ENCODE measurements around the gene ADCY10.
"Not testable (repeated sequence)": the region's sequence is repeated elsewhere in the genome, so short reads cannot be mapped to it uniquely, and the experiment has no call there.

The ADCY10 gene

GRCh38 chr1:167881786-167882185 lies 32.1 kb downstream of the ADCY10 start:
- Histone ChIP-seq H3K4me3 (ENCODE audit: low read length) (no peak overlapping the region), H3K9ac (ENCODE audit: low read depth, low read length) (no peak overlapping the region), H3K27ac (ENCODE audit: low read depth, low read length) (no peak overlapping the region), H3K27me3 (ENCODE audit: insufficient read depth, low read length) (no peaks in the 10 kb centered on the region), H3K36me3 (ENCODE audit: insufficient read depth, low read length) (no peaks in the 10 kb centered on the region), H3K4me1 (ENCODE audit: insufficient read depth, low read length) (no peaks in the 10 kb centered on the region), H3K9me3 (ENCODE audit: insufficient read depth, low read depth, low read length) (no peaks in the 10 kb centered on the region)
- 88% methylated on average over 3 of the region's 3 CpGs for WGBS

- Histone ChIP-seq H3K36me3 (ENCODE audit: insufficient read depth, low read length) (no peaks in the 10 kb centered on the region), H3K4me1 (ENCODE audit: insufficient read depth, low read length) (no peaks in the 10 kb centered on the region), H3K27ac (ENCODE audit: low read depth, low read length) (no peak overlapping the region), H3K9ac (ENCODE audit: low read depth, low read length) (no peak overlapping the region), H3K27me3 (ENCODE audit: insufficient read depth, low read length) (no peaks in the 10 kb centered on the region), H3K4me3 (ENCODE audit: low read length) (no peak overlapping the region), H3K9me3 (ENCODE audit: insufficient read depth, low read depth, low read length) (no peaks in the 10 kb centered on the region)
These were observed 32.9 kb downstream of the ADCY10 start for GRCh38 chr1:167881069-167881468.

- Histone ChIP-seq H3K27me3 (ENCODE audit: insufficient read depth, low read length) (no peaks in the 10 kb centered on the region), H3K4me1 (ENCODE audit: insufficient read depth, low read length) (no peaks in the 10 kb centered on the region), H3K9me3 (ENCODE audit: insufficient read depth, low read depth, low read length) (no peaks in the 10 kb centered on the region), H3K36me3 (ENCODE audit: insufficient read depth, low read length) (no peaks in the 10 kb centered on the region), H3K4me3 (ENCODE audit: low read length) (no peak overlapping the region), H3K27ac (ENCODE audit: low read depth, low read length) (no peak overlapping the region), H3K9ac (ENCODE audit: low read depth, low read length) (no peak overlapping the region)
- 98% methylated on average over 3 of the region's 3 CpGs for WGBS
These were observed 33.3 kb downstream of the ADCY10 start for GRCh38 chr1:167880580-167881021.

- H3K4me1 ChIP-seq (ENCODE audit: insufficient read depth, low read length): peaks cover 10% of the 10 kb centered on the region
- no peak overlapping the region for H3K4me3 ChIP-seq (ENCODE audit: low read length)
- WGBS: no CpG with 5 or more reads among the region's 1 CpG
- H3K27me3 ChIP-seq (ENCODE audit: insufficient read depth, low read length): no peaks in the 10 kb centered on the region
- no peak overlapping the region for H3K9ac ChIP-seq (ENCODE audit: low read depth, low read length)
- H3K36me3 ChIP-seq (ENCODE audit: insufficient read depth, low read length): no peaks in the 10 kb centered on the region
- no peaks in the 10 kb centered on the region for H3K9me3 ChIP-seq (ENCODE audit: insufficient read depth, low read depth, low read length)
- H3K27ac ChIP-seq (ENCODE audit: low read depth, low read length): no peak overlapping the region
These were observed 34.4 kb downstream of the ADCY10 start for GRCh38 chr1:167879508-167879907.

GRCh38 chr1:167878372-167879160 lies 35.4 kb downstream of the ADCY10 start:
- Histone ChIP-seq H3K4me3 (ENCODE audit: low read length) (no peak overlapping the region), H3K9ac (ENCODE audit: low read depth, low read length) (no peak overlapping the region), H3K27ac (ENCODE audit: low read depth, low read length) (no peak overlapping the region), H3K9me3 (ENCODE audit: insufficient read depth, low read depth, low read length) (no peaks in the 10 kb centered on the region), H3K4me1 (ENCODE audit: insufficient read depth, low read length) (peaks cover 12% of the 10 kb centered on the region), H3K36me3 (ENCODE audit: insufficient read depth, low read length) (no peaks in the 10 kb centered on the region), H3K27me3 (ENCODE audit: insufficient read depth, low read length) (no peaks in the 10 kb centered on the region)
- 94% methylated on average over 7 of the region's 7 CpGs for WGBS

- H3K9ac ChIP-seq (ENCODE audit: low read depth, low read length): no peak overlapping the region
These were observed 37.2 kb downstream of the ADCY10 start for GRCh38 chr1:167876597-167877175.

GRCh38 chr1:167871331-167871730 lies 42.6 kb downstream of the ADCY10 start:
- H3K4me1 ChIP-seq (ENCODE audit: insufficient read depth, low read length): peaks cover 31% of the 10 kb centered on the region
- no peaks in the 10 kb centered on the region for H3K9me3 ChIP-seq (ENCODE audit: insufficient read depth, low read depth, low read length)
- H3K4me3 ChIP-seq (ENCODE audit: low read length): no peak overlapping the region
- H3K36me3 ChIP-seq (ENCODE audit: insufficient read depth, low read length): no peaks in the 10 kb centered on the region
- no peak overlapping the region for H3K27ac ChIP-seq (ENCODE audit: low read depth, low read length)
- no peak overlapping the region for H3K9ac ChIP-seq (ENCODE audit: low read depth, low read length)
- H3K27me3 ChIP-seq (ENCODE audit: insufficient read depth, low read length): no peaks in the 10 kb centered on the region

More at GRCh38 chr1:167876597-167877175, 37.2 kb downstream of the ADCY10 start:
- Histone ChIP-seq H3K4me1 (ENCODE audit: insufficient read depth, low read length) (peaks cover 12% of the 10 kb centered on the region), H3K27ac (ENCODE audit: low read depth, low read length) (no peak overlapping the region), H3K9me3 (ENCODE audit: insufficient read depth, low read depth, low read length) (no peaks in the 10 kb centered on the region), H3K4me3 (ENCODE audit: low read length) (no peak overlapping the region), H3K27me3 (ENCODE audit: insufficient read depth, low read length) (no peaks in the 10 kb centered on the region), H3K36me3 (ENCODE audit: insufficient read depth, low read length) (no peaks in the 10 kb centered on the region)
- 100% methylated on average over 3 of the region's 3 CpGs for WGBS

GRCh38 chr1:167869157-167870001 lies 44.6 kb downstream of the ADCY10 start:
- not testable (repeated sequence) for H3K9ac ChIP-seq (ENCODE audit: low read depth, low read length); H3K27me3 ChIP-seq (ENCODE audit: insufficient read depth, low read length); H3K36me3 ChIP-seq (ENCODE audit: insufficient read depth, low read length); H3K4me3 ChIP-seq (ENCODE audit: low read length); H3K9me3 ChIP-seq (ENCODE audit: insufficient read depth, low read depth, low read length); H3K27ac ChIP-seq (ENCODE audit: low read depth, low read length)
- 79% methylated on average over 15 of the region's 16 CpGs for WGBS
- H3K4me1 ChIP-seq (ENCODE audit: insufficient read depth, low read length): peaks cover 20% of the 10 kb centered on the region

GRCh38 chr1:167866739-167867414 lies 47.1 kb downstream of the ADCY10 start:
- H3K9me3 ChIP-seq (ENCODE audit: insufficient read depth, low read depth, low read length); H3K27ac ChIP-seq (ENCODE audit: low read depth, low read length); H3K36me3 ChIP-seq (ENCODE audit: insufficient read depth, low read length); H3K4me3 ChIP-seq (ENCODE audit: low read length); H3K9ac ChIP-seq (ENCODE audit: low read depth, low read length); H3K27me3 ChIP-seq (ENCODE audit: insufficient read depth, low read length): not testable (repeated sequence)
- peaks cover 30% of the 10 kb centered on the region for H3K4me1 ChIP-seq (ENCODE audit: insufficient read depth, low read length)
- WGBS: 82% methylated on average over 6 of the region's 8 CpGs

GRCh38 chr1:167866326-167866725 lies 47.6 kb downstream of the ADCY10 start:
- H3K9me3 ChIP-seq (ENCODE audit: insufficient read depth, low read depth, low read length); H3K27me3 ChIP-seq (ENCODE audit: insufficient read depth, low read length); H3K4me3 ChIP-seq (ENCODE audit: low read length); H3K27ac ChIP-seq (ENCODE audit: low read depth, low read length); H3K9ac ChIP-seq (ENCODE audit: low read depth, low read length); H3K36me3 ChIP-seq (ENCODE audit: insufficient read depth, low read length): not testable (repeated sequence)
- H3K4me1 ChIP-seq (ENCODE audit: insufficient read depth, low read length): peaks cover 32% of the 10 kb centered on the region
- 95% methylated on average over 2 of the region's 2 CpGs for WGBS
